HuH-7 (cell line): ENCODE data around the gene PNPLA6.
A peak's percentile ranks its signal among the peaks of the same experiment; 100 is the strongest.

ENCODE experiments used
- DNase-seq: peaks from one replicate; pipeline ENCODE4 v3.0.0; 2011; ENCODE audit warnings: low spot score

PNPLA6 gene

DNA sequence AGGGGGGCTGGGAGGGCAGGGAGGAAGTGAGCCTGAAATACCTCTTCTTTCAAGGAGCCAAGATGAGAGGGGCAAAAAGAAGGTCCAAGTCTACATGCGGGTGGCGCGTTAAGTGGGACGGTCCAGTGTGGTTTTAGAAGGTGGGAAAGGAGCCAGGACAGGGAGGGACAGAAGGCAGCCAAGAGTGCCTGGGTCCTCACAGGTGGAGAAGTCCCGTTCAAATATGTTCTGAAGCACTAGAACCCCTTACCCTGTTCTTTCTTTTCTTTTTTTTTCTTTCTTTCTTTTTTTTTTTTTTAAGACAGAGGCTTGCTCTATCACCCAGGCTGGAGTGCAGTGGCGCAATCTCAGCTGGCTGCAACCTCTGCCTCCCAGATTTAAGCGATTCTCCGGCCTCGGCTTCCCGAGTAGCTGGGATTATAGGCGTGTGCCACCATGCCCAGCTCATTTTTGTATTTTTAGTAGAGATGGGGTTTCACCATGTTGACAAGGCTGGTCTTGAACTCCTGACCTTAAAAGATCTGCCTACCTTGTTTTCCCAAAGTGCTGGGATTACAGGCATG, 67.5 kb downstream of the PNPLA6 start:
- DNase-seq, result no peak

DNA sequence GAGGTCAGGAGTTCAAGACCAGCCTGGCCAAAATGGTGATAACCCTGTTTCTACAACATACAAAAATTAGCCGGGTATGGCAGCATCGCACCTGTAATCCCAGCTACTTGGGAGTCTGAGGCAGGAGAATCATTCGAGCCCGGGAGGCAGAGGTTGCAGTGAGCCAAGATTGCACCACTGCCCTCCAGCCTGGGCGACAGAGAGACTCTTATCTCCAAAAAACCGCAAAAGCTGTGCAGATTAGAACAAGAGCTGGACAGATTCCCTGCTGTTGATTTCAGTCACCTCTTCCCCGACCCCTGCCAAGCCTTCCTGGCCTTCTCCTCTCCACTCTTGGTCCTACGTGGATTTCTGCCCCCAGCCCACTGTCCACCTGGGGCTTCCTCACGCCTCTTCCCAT, 68.4 kb downstream of the PNPLA6 start:
- DNase-seq, result no peak

DNA sequence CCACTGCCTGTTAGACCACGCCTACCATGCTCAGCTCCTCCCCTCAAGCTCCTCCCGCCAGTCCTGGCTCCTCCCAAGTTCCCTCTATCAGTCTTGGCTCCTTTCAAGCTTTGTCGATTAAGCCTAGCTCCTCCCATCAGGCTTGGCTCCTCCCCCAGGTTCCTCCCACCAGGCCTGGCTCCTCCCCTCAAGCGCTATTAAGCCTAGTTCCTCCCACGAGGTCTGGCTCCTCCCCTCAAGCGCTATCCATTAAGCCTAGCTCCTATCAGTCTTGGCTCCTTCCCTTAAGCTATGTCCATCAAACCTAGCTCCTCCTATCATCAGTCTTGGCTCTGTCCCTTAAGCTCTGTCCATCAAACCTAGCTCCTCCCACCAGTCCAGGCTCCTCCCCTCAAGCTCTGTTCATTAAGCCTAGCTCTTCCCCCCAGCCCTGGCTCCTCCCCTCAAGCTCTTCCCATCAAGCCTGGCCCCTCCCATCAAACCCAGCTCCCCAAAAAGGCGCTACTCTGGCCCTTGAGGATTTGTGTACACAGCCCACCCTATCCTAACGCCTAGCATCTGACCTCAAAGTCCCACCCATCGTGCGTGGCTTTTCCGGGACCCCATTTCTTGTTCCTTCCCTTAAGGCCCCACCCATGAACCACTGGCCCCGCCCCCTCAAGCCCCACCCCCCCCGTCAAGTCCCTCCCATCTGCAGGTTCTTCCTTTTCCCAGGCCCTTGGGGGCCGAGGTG, 70.1 kb downstream of the PNPLA6 start:
- peak; percentile 42 for DNase-seq

DNA sequence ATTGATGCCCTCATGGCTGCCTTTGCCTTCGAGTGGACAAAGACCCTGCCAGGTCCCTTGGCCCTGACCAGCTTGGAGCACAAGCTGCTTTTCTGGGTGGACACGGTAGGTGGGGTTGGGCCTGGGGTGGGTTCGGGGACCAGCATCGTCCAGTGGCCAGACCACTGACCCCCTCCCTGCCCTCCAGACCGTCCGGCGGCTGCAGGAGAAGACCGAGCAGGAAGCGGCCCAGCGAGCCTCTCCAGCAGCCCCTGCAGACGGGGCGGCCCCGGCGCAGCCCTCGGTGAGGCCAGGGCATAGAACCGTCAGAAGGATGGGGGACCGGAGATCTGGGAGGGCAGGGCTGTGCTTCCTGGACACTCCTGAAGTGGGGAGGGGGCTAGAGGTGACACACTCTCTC, 70.8 kb downstream of the PNPLA6 start:
- DNase-seq, result no peak

DNA sequence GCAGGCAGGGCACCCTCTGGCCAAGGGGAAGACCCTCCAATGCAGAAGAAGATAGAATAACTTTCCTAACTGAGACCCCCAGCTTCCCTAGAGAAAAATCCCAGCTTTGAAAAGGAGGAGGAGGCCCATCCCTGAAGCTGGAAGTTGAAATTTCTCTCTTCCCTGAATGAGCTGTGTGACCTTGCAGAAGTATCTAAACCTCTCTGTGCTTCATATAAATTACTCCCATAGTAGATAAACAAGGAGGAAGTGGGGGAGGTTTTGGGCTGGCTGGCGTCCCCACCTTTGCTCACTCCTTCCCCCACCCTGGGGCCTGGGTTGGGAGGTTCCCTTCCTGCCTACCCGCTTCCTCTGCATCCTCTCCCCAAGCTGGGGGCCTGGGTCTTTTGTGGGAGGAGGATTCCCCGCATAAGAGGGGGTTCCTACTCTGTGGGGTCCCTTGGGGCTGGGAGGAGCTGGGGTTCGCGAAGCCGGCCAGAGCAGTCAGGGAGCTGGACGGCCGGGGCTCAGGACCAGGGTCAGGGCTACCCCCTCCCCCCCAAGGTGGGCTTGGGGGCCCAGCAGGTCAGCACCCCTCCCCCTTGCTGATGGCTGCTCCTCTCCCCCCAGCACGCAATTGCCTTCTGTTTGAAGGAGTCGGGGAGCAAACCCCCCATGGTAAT, 71.8 kb downstream of the PNPLA6 start:
- DNase-seq, result no peak

DNA sequence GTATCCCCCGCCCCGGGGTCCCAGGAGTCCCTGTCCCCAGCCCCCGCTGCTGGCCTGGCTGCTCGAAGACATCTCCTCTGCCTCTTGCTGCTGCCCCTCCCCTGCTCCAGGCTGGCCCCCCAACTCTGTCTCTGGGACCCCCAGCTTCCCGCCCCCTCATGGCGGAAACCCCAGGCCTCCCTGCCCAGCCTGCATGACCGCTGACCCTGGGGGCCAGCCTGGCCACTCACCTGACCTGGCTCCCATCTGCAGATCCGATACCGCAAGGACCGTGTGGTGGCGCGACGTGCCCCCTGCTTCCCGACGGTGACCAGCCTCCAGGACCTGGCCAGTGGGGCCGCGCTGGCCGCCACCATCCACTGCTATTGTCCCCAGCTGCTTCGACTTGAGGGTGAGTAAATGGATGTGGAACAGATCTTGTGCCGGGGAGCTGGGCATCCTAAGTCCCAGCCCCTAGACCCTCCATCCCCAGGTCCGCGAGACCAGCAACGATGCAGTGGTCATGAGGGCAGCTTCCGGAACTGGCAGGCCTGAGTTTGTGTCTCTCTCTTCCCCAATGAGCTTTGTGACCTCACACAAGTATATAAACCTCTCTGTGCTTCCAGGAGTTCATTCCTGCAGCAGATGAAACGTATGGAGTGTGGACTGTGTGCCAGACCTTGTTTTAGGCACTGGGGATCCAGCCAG, 72.5 kb downstream of the PNPLA6 start:
- DNase-seq, result no peak

DNA sequence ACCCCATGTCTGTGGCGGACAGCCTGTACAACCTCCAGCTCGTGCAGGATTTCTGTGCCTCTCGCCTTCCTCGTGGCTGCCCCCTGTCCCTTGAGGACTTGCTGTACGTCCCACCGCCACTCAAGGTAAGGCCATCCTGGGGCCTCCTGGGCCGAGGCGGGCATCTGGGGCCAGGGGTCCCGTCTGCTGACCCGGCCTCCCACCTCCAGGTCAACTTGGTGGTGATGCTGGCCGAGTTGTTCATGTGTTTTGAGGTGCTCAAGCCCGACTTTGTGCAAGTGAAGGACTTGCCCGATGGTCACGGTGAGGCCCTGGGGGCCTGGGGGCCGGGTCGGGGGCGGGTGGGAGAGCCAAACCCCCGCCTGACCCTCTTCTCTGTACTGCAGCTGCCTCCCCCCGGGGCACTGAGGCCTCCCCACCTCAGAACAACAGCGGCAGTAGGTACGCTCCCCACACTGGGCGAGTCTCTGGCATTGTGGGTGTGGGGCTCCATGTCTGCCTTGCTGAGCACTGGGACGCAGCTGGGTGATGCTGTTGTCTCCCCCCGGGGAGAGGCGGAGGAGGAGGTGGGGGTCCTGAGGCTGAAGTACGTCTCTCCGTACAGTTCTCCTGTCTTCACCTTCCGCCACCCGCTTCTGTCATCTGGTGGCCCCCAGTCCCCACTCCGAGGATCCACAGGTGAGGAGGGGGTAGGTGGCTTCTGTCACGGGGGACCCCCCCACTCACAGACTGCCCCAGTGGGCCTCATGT, 75.1 kb downstream of the PNPLA6 start:
- DNase-seq, result no peak
